GM18498 (cell line): ENCODE data around the gene ANAPC7.
"Not testable (repeated sequence)": the region's sequence is repeated elsewhere in the genome, so short reads cannot be mapped to it uniquely, and the experiment has no call there.

Source experiments
- ATAC-seq: cut with Tn5 transposase; IDR thresholded peaks from one replicate; pipeline ENCODE4 v1.9.1; 2021; ENCODE audit warnings: mild to moderate bottlenecking, moderate library complexity; ENCODE audit not compliant: unreplicated experiment

Gene ANAPC7

DNA sequence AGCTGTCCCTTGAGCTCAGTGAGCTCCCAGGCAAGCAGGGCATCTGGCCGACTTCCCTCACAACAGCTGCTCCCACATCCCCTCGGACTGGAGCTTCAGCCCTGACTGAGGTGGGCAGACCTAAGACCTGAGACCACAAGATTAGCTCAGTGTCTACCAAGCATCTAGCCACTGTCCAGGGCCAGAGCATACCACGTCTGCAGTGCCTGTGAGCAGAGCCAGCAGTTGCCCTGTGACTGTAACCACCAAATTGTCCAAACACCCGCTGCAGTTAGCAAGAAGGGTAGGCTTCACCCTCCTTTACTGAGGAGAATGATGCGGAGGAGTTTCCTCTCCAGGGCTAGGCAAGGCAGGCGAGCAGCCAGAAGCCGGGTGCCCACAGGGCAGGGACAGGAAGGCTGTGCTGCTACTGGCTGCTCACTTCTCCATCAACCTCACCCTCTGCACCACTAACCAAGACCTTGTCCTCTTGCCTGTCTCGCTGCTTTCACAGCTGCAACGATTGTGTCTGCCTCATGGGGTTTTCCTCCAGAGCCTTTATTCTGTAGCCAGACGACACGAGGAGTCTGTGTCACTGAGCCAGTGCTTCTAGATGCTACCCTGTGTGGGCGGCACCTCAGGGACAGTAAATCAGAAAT is 53.9 kb downstream of the ANAPC7 start:
- ATAC-seq: no peak

- no peak for ATAC-seq
Measured at GRCh38 chr12:110349096-110349495, 54.4 kb downstream of the ANAPC7 start.

DNA sequence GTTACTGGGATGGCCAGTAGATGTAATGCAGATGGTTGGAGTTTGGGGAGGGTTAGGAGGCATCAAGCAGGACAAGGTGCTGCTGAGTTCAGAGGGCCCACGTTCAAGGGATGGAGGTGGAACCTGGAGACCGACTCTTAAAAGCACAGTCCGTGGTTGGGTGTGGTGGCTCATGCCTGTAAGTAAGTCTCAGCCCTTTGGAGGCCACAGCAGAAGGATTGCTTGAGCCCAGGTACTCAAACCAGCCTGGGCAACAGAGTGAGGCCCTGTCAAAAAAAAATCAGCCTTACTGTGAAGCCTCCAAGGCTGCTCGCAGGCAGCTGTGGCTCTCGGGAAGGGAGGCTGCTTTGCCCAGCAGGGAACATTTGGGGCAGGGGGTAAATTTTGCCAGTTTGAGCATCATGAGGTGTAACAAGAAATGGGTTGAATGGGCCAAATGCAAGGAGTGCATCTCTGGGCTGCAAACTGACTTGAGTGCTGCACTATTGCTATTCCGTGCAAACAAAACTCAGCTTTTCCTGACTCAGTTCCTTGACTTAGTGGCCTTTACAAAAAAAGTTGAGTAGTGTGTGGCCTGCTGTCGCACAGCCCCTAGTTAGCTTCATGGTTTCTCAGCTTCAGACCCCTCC is 55.0 kb downstream of the ANAPC7 start:
- ATAC-seq: no peak

DNA sequence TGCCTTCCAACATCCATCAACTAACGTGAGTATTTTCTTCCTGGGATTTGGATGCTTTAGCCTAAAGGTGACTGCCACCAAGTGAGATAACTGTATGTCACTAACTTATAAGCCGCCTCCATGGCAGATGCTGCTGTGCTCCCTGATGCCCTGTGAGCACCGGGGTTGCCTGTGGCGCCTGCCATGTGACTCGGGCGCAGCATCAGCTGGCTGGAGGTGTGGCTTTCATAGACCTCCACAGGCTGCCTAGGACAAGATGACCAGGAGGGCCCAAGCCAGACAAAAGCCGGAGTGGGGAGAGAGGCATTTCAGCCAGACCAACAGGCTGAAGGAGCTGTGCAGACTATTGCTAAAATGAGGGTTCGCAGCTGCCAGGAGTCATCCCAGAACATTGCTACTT is 55.7 kb downstream of the ANAPC7 start:
- ATAC-seq: no peak

DNA sequence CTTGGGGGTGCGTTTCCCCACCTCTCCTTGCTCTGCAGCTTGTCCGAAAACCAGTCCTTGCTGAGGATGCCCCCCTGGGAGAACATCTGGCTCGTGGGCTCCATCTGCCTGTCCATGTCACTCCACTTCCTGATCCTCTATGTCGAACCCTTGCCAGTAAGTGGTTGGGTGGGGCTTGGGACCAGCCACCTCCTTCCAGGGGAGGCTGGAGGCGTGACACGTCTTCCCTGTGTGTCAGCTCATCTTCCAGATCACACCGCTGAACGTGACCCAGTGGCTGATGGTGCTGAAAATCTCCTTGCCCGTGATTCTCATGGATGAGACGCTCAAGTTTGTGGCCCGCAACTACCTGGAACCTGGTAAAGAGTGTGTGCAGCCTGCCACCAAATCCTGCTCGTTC is 57.5 kb downstream of the ANAPC7 start:
- ATAC-seq: no peak

DNA sequence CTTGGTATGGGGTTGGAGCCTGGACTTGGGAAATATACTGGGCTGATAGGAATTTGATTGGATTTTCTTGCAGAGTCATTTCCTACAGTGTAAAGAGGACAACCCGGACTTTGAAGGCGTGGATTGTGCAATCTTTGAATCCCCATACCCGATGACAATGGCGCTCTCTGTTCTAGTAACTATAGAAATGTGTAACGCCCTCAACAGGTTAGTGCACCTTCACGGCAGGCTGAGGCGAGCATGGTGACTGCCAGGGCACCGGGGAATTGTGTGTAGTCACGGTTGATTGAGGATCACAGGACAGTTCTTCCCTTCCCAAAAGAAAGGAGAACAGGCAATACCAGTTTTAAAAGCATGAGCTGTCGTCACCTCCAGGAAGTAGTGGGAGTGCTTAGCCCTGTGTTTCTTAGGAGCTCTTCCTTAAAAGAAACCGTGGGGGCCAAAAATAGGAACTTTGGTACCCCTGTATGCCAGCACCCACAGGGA is 58.3 kb downstream of the ANAPC7 start:
- ATAC-seq: no peak

DNA sequence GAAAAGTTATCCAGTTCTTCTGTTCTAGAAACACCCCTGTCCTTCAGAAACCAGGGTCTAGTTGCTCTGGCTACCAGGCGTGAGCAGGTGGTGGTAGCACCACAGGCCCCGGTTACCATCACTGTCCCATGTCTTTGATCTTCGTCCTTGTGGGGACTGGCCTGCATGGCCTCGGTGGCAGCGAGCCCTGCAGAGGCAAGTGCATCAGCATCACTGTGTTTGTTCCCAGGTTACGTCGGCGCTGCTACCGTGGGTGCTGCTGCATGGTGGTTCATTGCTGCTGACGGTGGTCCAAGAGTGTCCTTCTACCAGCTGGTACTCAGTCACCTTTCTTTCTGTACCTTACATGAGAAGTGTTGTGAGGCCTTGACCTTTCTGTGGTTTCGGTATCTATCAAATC is 58.9 kb downstream of the ANAPC7 start:
- no peak for ATAC-seq

DNA sequence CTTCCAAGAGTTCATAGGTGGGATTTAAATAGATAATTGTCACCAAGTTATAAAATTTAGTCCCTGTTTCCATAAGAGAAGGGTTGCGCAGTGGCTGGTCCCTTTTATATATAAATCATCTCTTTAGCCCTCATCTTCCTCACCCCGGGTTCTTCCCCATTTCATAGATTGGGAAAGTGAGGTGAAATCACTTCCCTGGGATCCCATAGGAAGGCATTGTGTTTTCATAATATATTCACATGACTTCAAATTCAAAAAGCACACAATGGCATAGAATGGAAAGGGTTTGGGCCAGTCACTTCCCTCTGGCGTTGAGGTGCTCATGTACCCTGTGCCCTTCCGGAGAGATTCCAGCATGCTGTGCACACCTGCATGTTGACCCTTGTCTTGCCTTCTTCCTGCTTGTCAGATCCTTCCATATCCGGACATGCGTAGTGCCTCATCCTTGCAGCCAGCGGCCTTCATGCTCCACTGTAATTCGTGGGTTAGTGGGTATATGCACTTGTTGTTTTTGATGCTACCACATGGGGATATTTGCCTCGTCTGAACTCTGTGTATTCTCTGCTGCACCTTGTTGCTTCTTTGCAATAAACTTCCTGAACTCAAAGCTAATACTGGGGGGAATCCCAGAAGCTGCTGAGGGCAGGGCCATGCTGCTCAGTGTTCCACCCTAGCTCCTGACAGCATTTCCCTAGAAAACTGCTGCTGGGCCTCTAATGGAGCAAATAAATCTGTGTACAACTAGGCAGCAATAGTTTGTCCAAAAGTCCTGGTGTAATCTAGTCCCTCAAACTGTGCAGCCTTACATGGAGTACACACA is 59.6 kb downstream of the ANAPC7 start:
- ATAC-seq: no peak

- no peak for ATAC-seq
Measured at GRCh38 chr12:110343114-110343513, 60.4 kb downstream of the ANAPC7 start.

GRCh38 chr12:110342157-110342556 is 61.4 kb downstream of the ANAPC7 start:
- ATAC-seq: no peak

DNA sequence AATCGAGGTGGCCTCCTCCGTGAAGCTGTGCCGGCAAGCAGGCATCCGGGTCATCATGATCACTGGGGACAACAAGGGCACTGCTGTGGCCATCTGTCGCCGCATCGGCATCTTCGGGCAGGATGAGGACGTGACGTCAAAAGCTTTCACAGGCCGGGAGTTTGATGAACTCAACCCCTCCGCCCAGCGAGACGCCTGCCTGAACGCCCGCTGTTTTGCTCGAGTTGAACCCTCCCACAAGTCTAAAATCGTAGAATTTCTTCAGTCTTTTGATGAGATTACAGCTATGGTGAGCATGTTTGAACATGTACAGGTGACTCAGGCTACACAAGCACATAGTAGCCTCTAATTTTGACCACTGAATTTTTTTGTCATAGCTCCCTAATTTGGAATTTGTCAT is 62.8 kb downstream of the ANAPC7 start:
- no peak for ATAC-seq

- ATAC-seq: not testable (repeated sequence)
Measured at GRCh38 chr12:110340261-110340660, 63.2 kb downstream of the ANAPC7 start.

- no peak for ATAC-seq
Measured at GRCh38 chr12:110339184-110339952, 64.1 kb downstream of the ANAPC7 start.

DNA sequence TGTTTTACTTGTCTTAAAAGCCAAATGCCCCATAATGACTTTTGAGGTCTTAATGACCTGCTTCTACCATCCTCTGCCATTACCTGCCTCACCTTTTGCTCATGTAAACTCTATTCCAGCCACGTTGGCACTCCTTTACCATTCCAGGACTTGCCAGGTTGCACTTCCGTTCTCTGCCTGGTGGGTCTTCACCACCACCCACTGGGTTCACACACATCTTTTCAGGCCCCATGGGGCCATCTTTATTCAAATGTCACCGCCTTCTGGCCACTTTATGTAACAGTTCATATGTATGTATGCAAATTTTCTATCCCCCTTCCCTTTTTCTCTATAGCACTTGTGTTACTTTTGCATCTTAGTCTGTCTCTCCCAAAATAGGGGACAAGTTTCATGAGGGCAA is 64.8 kb downstream of the ANAPC7 start:
- ATAC-seq: no peak

DNA sequence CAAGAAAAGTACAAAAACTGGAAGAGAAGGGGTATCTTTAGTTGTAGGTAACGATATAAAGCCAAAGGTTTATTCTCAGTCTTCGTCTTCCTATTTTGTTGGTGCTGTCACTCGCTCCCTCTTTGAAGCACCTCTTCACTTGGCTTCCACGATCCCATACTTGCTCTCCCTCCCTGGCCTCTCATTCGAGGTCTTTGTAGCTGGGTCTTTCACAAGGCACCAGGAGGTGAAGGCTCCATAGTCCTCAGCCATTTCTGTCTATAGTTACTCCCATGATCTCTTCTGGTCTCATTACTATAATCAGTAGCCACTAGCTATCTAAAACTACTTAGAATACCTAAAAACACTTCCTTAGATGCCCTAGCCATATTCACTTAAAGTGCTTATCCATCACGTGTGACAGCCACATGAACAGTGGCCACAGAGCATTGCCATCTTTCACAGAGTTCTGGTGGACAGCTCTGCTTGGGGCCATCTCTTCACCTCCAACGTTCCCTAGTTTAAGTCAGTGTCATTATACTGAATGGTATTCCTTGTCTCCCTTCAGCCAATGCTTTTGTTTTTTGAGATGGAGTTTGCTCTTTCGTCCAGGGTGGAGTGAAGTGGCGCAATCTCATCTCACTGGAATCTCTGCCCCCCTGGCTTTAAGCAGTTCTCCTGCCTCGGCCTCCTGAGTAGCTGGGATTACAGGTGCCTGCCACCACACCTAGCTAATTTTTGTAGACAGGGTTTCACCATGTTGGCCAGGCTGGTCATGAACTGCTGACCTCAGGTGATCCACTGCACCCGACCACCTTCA is 65.4 kb downstream of the ANAPC7 start:
- ATAC-seq: no peak

DNA sequence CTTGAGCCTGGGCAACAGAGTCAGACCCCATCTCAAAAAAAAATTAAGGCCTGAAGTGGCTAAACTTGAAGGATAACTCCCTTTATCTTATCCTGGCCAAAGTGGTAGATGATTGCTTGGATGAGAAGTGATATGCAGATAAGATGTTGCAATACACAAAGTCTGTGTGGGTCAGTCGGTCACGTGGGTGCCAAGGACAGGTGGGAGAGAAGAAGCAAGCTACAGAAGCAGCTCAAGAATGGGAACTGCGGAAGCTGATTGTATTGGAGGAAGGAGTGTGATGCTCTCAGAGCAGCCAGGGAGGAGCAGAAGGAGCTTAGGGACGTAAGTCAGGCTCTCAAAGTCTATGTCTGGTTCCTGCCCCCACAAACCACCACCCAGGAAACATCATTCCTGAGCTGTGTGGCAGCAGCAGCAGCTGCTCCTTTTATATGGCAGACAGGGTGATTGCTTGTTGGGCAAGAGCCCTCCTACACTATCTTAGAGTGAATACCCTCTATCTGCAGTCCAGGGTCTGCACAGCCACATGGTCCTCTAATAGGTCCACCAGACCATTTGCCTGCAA is 67.9 kb downstream of the ANAPC7 start:
- no peak for ATAC-seq

DNA sequence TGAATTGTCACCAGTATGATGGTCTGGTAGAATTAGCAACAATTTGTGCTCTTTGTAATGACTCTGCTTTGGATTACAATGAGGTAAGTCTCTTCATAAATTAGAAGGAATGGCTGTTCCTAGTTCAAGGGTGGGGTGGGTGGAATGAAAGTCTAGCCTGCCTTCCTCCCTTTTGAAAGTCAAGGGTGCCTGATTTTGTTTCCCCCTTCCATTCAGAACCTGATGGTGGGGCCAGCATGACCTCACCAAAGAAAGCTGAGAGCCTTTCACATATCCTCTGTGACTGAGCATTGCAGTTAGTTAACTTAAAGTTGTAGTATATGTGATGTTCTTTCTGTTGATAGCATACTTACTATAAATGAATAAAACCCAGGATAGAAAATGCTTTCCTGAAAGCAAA is 70.3 kb downstream of the ANAPC7 start:
- no peak for ATAC-seq

DNA sequence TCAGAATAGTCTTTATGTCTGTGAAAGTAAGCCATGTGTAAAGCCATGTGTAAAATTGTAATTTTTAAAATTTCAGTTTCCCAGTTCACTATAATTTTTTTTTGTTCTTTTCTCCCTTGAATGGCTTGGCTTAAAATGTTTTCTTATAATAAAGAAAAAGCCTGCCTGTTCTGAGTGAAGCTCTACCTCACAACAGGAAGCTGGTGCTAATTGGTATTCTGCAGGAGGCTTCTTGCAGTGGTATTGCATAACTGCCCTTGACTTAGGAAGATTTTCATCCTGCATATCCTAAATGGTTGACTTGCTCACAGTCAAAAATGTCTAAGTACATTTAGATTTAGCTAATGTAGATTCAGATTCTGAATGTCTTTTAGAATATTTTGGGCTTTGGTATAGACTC is 73.0 kb downstream of the ANAPC7 start:
- ATAC-seq: no peak

DNA sequence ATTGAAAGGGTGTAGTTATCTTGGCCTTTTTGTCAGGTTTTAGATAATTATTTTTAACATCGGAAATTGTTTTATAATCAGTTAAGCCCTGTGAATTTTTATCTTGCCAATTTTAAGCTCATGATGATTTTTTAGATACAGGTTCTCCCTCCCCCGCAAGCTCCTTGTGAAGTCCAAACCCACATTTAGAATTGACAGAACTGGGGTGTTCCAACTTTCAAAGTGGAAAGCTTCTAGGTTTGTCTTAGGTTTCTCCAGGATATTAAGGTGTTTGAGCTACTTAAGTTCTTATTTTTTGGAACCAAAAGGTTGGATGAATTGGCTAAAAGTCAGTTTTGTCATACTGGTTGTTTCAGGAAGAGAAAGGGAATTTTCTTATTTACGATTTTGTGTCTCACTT is 73.4 kb downstream of the ANAPC7 start:
- ATAC-seq: no peak

GRCh38 chr12:110329710-110330109 is 73.8 kb downstream of the ANAPC7 start:
- ATAC-seq: no peak
